GM20000 (cell line): ENCODE data around the gene IRS1.
A peak's percentile ranks its signal among the peaks of the same experiment; 100 is the strongest.

Experiments
- DNase-seq: peaks from one replicate; pipeline ENCODE4 v3.0.0; 2012; ENCODE audit warnings: low spot score
- CTCF ChIP-seq: IDR thresholded peaks from 2 replicates; pipeline ENCODE4 v1.5.1; 2012; ENCODE audit warnings: mild to moderate bottlenecking, control low read depth; ENCODE audit errors: extremely low read depth, missing control alignments

The IRS1 gene

GRCh38 chr2:226803410-226803809, 3.8 kb upstream of the IRS1 start:
- no peak for TF ChIP-seq CTCF
- DNase-seq = no peak

- peak; percentile 35 for TF ChIP-seq CTCF
- DNase-seq = peak; percentile 65
Measured at GRCh38 chr2:226802573-226802972, 3.0 kb upstream of the IRS1 start.

- peak; percentile 92 for DNase-seq
Measured at GRCh38 chr2:226800941-226801784, 1.5 kb upstream of the IRS1 start.

DNA sequence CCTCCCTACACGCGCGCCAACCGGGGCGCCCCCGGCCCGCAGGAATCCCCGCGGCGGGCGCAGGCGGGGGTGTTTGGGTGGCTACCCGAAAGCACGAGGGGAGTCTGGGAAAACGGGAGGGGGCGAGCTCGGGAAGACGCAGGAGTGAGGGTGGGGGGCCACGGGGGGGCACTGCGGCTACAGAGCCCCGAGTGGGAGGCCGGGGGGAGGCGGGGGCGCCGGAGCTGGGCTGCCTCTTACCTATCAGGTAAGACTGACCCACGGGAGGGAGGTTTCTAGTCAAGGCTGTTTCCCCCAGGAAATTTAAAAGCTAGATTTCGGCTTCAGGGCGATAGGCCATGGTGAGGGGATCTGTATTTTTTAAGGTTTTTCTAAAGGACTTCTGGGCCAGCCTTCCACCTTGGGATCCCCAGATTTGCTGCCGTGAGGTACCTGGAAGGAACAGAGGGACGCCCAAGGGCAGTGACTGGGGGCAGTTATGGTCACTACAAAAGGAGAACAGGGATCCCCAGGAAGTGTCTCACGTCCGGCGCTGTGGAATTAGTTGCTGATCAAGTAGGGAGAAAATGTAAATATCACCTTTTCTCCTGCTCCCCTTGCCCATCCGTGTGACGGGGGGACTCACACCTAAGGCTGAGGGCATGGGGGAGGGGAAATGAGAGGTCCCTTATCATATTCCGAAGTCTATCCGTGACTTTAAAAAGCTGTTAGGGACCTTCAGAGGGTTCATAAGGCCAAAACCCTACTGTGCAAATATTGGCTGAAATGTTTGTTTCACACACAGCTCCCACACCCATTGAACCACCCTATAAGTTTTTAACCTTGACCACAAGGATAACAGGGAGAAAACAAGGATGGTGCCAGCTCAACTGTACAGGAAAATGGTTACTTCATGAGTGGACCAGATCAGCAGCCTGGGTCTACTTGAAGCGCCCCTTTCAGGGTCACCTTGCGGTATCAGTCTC, 638 bp upstream of the IRS1 start:
- no peak for DNase-seq
- peak; percentile 62 for TF ChIP-seq CTCF

More at GRCh38 chr2:226800941-226801784, 1.5 kb upstream of the IRS1 start:
- no peak for TF ChIP-seq CTCF

DNA sequence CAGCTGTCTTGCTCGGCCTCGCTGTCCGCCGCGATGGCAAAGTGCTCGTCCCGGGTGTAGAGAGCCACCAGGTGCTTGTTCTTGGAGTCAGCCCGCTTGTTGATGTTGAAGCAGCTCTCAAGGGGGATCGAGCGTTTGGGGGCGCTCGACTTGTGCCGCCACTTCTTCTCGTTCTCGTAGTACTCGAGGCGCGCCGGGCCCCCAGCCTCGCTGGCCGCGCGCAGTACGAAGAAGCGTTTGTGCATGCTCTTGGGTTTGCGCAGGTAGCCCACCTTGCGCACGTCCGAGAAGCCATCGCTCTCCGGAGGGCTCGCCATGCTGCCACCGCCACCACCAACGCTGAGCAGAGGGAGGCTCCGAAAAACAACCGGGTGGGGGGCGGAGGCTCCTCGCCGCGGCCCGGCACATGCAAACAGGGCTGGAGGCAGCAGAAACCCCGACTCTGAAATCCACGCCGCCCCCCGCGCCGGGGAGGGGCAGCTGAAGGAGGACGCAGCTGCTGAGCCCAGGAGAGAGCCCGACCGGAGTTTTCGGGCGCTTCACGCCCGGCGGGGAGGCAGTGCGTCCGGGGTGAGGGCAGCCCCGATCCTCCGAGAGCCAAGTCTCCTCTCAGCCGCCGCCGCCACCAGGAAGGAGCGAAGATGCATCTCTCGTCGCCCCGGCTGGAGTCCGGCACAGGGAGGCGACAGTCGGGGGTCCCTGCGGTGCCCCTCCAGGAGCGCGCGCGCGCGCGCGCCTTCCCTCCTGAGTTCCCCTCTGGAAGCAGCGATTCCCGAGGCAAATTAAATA, 1.0 kb downstream of the IRS1 start:
- DNase-seq = peak; percentile 83
- TF ChIP-seq CTCF = no peak

DNA sequence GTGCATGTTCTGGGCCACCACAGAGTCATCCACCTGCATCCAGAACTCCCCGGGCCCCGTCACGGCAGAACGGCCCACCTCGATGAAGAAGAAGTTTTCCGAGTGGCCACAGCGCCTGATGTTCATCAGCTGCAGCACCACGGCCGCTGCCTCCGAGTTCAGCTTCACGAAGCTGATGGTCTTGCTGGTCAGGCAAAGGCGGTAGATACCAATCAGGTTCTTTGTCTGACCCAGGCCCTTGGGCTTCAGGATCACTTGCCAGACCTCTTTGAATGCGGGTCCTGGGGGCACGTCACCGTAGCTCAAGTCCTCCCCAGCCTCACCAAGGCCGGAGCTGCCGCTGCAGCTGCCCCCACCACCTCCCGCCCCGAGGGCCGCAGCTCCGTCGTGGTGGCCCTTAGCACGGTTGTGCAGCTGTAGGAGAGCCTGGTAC, 1.6 kb downstream of the IRS1 start:
- no peak for TF ChIP-seq CTCF
- no peak for DNase-seq
